ENCODE results near the gene SNX33.

GRCh38 chr15:75688278-75688557 lies 40.5 kb downstream of the SNX33 start:
- TF ChIP-seq REST (IDR thresholded peaks at IDR 0.05; ENCODE audit: insufficient replicate concordance, low read depth) (no peak), CTCF (IDR thresholded peaks at IDR 0.05; ENCODE audit: insufficient read depth, low read length) (no peak), SPI1 (IDR thresholded peaks at IDR 0.05; ENCODE audit: borderline replicate concordance, low read depth) (no peak), POLR2AphosphoS5 (IDR thresholded peaks at IDR 0.05; ENCODE audit: low read depth) (no peak), GABPA (IDR thresholded peaks at IDR 0.05; ENCODE audit: low read depth) (no peak)
